K562 (cell line): ENCODE results near the gene ZDHHC16. TPM values are rescaled to one million over a fixed set of nuclear protein-coding genes. Genes with fewer than 3 reads are reported as not detected.

ENCODE experiments used
- ARID4B ChIP-seq: sonication (generic); formaldehyde crosslinking; IDR thresholded peaks from 2 replicates; pipeline ENCODE4 v1.8.0; 2022; ENCODE audit warnings: mild to moderate bottlenecking, missing genetic modification reagents
- C11orf30 ChIP-seq: fragments of 450-650 bp; IDR thresholded peaks from 2 replicates; pipeline ENCODE4 v1.6.1; 2016; ENCODE audit warnings: low read depth, mild to moderate bottlenecking
- DPF2 ChIP-seq: fragments of 450-650 bp; IDR thresholded peaks from 2 replicates; pipeline ENCODE4 v1.6.1; 2016
- GATAD2B ChIP-seq: fragments of 450-650 bp; IDR thresholded peaks from 2 replicates; pipeline ENCODE4 v1.6.1; 2017; ENCODE audit warnings: mild to moderate bottlenecking, borderline replicate concordance
- NUFIP1 ChIP-seq: fragments of 450-650 bp; IDR thresholded peaks from 2 replicates; pipeline ENCODE4 v1.6.1; 2018; ENCODE audit not compliant: partially characterized antibody
- POLR2A ChIP-seq: fragments of 450-650 bp; conservative IDR thresholded peaks from 2 replicates; pipeline ENCODE4 v1.6.1; 2016
- SMAD1 ChIP-seq: fragments of 150-350 bp; IDR thresholded peaks from 2 replicates; pipeline ENCODE4 v1.6.1; 2014; ENCODE audit warnings: low read length, low read depth; ENCODE audit not compliant: partially characterized antibody
- SREBF1 ChIP-seq: fragments of 150-350 bp; IDR thresholded peaks from 2 replicates; pipeline ENCODE4 v1.6.1; 2014; ENCODE audit warnings: antibody characterized with exemption, low read depth, low read length, borderline replicate concordance
- ZBTB5 ChIP-seq: fragments of 450-650 bp; IDR thresholded peaks from 2 replicates; pipeline ENCODE4 v1.6.1; 2017; ENCODE audit warnings: antibody characterized with exemption
- ZNF57 ChIP-seq: fragments of 450-650 bp; formaldehyde crosslinking; IDR thresholded peaks from 2 replicates; pipeline ENCODE4 v1.4.0; 2020; ENCODE audit warnings: mild to moderate bottlenecking, moderate library complexity
- polyA plus RNA-seq, 8 experiments: library from polyadenylated mRNA; depleted of rRNA in 4 of 8; stranded (reverse) in 5 of 8; unstranded in 3 of 8; fragments of >200 nt; fragmentation: Nextera tagmentation in 2 of 8; fragmentation: Illumina TruSeq in 1 of 8; extraction: Ambion mirVana in 2 of 8; extraction: Trizol in 1 of 8; gene quantifications; 2 replicates each; pipeline versions ENCODE4 v1.2.1 to v1.2.3, GENCODE V29; 2011 to 2014; ENCODE audit warnings: inconsistent platforms in 1 of 8, missing spikeins in 1 of 8
- total RNA-seq, 7 experiments: library from RNA; depleted of rRNA in 6 of 7; stranded (reverse); fragments of >200 nt in 6 of 7; fragmentation: Illumina TruSeq in 2 of 7; extraction: Trizol in 2 of 7; gene quantifications; 2 replicates each; pipeline versions ENCODE4 v1.2.1 to v1.2.3, GENCODE V29; 2011 to 2021; ENCODE audit warnings: low replicate concordance in 1 of 7
- TF ChIP-seq, protein P1 (sequence below): sonication (generic); formaldehyde crosslinking; IDR thresholded peaks from 2 replicates; pipeline ENCODE4 v1.8.1; 2023; ENCODE audit warnings: mild to moderate bottlenecking, missing genetic modification reagents

Gene ZDHHC16
- total and polyA plus RNA-seq, 9 of the 15 experiments (the other 6 are each of a cell fraction or from before 2014, with no cell fraction given) = 12.5 to 33.8 (median 21.3) TPM

DNA sequence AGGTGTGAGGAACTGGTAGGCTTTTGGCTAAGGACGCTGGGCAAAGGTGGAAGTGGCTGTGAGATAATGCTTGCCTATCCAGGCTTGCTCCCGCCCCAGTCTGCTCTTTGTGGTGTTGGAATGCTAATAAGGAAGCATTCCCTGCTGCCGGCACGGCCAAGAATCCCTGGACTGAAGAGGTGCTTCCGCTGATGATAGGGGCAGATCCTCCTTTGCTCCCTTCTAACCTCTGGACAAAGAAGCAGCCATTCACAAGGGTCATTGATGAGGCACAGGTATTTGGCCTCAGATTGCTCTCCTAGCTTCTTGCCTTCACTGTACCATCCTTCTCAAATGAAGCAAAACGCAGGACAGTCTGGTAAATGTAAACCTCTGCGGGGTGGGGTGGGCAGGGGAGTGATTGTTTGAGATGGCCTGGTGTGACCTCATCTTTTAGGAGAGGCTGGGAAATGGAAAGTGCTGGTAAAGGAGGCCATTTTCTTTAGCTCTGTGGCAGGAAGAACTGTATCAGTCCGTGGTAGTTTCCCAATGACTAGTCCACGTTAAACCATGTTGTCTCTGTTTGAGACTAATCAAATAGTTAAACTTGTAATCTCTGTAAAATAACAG, 18.3 kb upstream of the ZDHHC16 start (continued):
- TF ChIP-seq ARID4B (CRISPR knock-in tag) (0 out of 2 replicates have a peak, but pooled peaks have one; percentile 40), GATAD2B (no peak), DPF2 (no peak), SREBF1 (no peak), ZBTB5 (no peak), C11orf30 (no peak), ZNF57 (CRISPR knock-in tag) (no peak), SMAD1 (no peak), POLR2A (0 out of 2 replicates have a peak, but pooled peaks have one; percentile 17), NUFIP1 (no peak)
- TF ChIP-seq, protein P1, sequence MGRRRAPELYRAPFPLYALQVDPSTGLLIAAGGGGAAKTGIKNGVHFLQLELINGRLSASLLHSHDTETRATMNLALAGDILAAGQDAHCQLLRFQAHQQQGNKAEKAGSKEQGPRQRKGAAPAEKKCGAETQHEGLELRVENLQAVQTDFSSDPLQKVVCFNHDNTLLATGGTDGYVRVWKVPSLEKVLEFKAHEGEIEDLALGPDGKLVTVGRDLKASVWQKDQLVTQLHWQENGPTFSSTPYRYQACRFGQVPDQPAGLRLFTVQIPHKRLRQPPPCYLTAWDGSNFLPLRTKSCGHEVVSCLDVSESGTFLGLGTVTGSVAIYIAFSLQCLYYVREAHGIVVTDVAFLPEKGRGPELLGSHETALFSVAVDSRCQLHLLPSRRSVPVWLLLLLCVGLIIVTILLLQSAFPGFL = 0 out of 2 replicates have a peak, but pooled peaks have one; percentile 20
- TF ChIP-seq, all 486 proteins: peak for 5
